ENCODE results near the gene KIAA0319L.
"Not testable (repeated sequence)": the region's sequence is repeated elsewhere in the genome, so short reads cannot be mapped to it uniquely, and the experiment has no call there.

The KIAA0319L gene

GRCh38 chr1:35475356-35475755 is 81.8 kb downstream of the KIAA0319L start:
- peak; percentile 8 for DNase-seq (ENCODE audit: low read depth)
- no peak overlapping the region for H3K4me3 ChIP-seq (ENCODE audit: low read depth, low read length)
- TF ChIP-seq CTCF (conservative IDR thresholded peaks at IDR 0.05; ENCODE audit: low read depth, low read length): no peak

GRCh38 chr1:35473216-35473615 is 84.0 kb downstream of the KIAA0319L start:
- H3K4me3 ChIP-seq (ENCODE audit: low read depth, low read length); DNase-seq (ENCODE audit: low read depth): not testable (repeated sequence)

- peak; percentile 22 for DNase-seq (ENCODE audit: low read depth)
- no peak for TF ChIP-seq CTCF (conservative IDR thresholded peaks at IDR 0.05; ENCODE audit: low read depth, low read length)
- no peak overlapping the region for H3K4me3 ChIP-seq (ENCODE audit: low read depth, low read length)
Measured at GRCh38 chr1:35470977-35471613, 86.1 kb downstream of the KIAA0319L start.

- no peak overlapping the region for H3K4me3 ChIP-seq (ENCODE audit: low read depth, low read length)
- TF ChIP-seq CTCF (conservative IDR thresholded peaks at IDR 0.05; ENCODE audit: low read depth, low read length): no peak
- DNase-seq (ENCODE audit: low read depth): no peak
Measured at GRCh38 chr1:35466120-35466519, 91.1 kb downstream of the KIAA0319L start.

GRCh38 chr1:35463749-35464148 is 93.5 kb downstream of the KIAA0319L start:
- not testable (repeated sequence) for H3K4me3 ChIP-seq (ENCODE audit: low read depth, low read length); DNase-seq (ENCODE audit: low read depth)

GRCh38 chr1:35463232-35463631 is 94.0 kb downstream of the KIAA0319L start:
- no peak for DNase-seq (ENCODE audit: low read depth)
- no peak overlapping the region for H3K4me3 ChIP-seq (ENCODE audit: low read depth, low read length)
- no peak for TF ChIP-seq CTCF (conservative IDR thresholded peaks at IDR 0.05; ENCODE audit: low read depth, low read length)

- no peak for TF ChIP-seq CTCF (conservative IDR thresholded peaks at IDR 0.05; ENCODE audit: low read depth, low read length)
- no peak overlapping the region for H3K4me3 ChIP-seq (ENCODE audit: low read depth, low read length)
- no peak for DNase-seq (ENCODE audit: low read depth)
Measured at GRCh38 chr1:35461966-35462651, 95.1 kb downstream of the KIAA0319L start.

GRCh38 chr1:35460796-35461195 is 96.4 kb downstream of the KIAA0319L start:
- DNase-seq (ENCODE audit: low read depth): no peak
- H3K4me3 ChIP-seq (ENCODE audit: low read depth, low read length): no peak overlapping the region
- no peak for TF ChIP-seq CTCF (conservative IDR thresholded peaks at IDR 0.05; ENCODE audit: low read depth, low read length)

All from choroid plexus epithelial cell (primary cell).